ENCODE data around the gene SYTL4.

Gene SYTL4

DNA sequence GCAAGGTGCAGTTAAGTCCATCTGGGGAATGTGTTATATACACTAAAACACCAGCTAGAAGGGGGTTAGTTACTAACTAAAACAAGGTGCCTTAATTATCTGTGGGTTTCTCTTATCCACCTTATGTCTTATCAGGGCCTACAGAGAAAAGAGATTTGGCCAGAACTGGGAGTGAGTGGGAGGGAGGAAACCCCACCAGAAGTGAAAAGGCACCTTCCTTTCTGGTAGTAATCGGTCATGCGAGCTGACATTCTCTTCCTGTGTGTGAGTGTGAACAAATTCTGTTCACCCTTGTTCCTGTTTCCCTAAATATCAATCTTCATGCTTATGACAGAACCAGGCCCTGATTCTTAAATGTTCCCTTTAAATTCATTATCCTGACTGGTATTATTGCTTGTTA, 44.4 kb downstream of the SYTL4 start:
- peak in 1 of 2 donors; percentile 32 for DNase-seq

DNA sequence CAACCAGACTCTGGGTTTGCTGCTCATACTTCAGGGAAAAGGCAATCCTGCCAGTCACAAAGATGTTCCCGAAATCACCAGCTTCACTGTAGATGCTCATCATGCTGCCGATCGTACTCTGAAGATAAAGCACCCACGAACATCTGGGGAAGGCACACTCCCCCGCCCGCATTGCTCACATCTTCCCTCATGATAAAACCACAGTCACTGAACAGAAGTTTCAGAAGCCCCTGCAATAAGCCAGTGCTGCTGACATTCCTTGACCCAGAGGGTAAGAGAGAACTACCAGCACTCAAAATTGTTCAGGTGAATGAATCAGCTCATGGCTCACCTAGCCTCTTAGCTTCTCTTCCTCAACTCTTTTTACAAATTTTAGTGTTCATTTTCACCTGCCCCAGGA, 44.8 kb downstream of the SYTL4 start:
- no peak for DNase-seq

DNA sequence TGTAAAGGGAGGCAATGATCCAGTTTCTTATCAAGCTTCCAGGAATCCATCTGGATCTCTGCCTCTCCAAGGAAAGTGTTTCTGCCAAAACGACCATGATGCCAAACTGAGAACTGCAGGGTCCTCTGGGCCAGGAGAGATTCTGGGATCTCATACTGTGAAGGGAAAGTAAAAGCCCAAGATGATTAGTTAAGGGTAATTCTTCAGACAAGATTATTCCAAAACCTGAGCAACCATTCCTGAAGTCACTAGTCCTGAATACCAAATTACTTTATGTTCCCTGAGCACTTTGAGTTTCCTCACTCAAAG, 46.0 kb downstream of the SYTL4 start:
- no peak for DNase-seq

DNA sequence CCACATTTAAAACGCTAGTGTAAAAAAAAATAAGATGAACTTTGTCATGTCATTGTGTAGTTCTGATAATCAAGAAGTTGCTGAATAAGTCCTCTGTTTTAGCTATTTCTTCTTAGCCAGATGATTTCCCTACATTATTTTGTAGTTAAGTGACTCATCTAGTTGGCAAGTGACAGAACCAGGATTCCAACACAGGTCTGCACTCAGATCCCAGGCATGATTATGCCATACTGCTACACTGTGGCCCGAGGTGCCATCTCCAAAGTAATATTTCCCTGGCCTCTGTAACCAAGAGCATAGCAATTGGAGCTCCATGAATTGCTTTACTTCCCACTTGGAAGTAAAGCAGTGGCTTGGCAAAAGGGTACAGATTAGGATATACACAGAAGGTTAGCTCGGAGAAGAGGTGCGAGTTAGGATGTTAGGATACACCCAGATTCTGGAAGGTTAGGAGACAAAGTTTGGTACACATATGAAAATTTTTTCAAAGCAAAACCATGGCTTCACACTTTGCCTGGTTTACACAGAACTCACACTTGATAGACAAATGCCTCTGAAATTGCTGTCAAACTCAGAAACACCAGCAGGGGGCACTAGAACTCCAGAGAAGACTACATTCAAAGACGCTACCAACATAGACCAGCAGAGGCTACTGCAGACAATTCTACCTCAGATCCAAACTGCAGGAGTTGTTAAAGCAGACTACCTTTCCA, 46.5 kb downstream of the SYTL4 start:
- peak; percentile 48 to 85 for DNase-seq

DNA sequence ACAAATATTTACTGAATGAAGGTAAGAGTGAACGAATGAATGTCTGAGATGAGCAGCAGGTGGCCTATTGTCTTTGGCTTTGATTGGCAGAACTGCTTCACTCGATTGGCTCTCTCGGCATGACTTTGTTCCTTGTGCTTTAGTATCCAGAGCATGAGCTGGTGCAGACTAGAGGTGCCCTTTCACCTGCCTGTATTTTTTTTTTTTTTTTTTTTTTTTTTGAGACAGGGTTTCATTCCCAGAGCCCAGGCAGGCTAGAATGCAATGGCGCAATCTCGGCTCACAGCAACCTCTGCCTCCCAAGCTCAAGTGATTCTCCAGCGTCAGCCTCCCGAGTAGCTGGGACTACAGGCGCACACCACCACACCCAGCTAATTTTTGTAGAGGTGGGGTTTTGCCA, 49.0 kb downstream of the SYTL4 start:
- no peak for DNase-seq

DNA sequence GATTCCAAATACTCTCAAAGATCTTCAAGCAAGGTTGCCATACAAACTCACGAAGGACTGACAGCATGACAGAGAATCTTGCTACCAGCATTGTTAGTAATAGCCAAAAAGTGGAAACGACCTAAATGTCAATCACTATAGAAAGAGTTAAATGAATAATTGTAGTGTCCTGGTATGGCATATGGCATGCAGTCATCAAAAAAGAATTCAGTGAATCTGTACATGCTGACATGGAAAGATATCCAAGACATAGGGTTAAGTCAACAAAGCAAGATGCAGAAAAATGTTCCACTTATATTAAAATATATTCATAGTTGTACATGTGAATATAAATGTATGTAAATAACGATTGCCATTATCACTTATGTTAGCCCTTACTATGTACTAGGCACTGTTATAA, 50.3 kb downstream of the SYTL4 start:
- DNase-seq = no peak

DNA sequence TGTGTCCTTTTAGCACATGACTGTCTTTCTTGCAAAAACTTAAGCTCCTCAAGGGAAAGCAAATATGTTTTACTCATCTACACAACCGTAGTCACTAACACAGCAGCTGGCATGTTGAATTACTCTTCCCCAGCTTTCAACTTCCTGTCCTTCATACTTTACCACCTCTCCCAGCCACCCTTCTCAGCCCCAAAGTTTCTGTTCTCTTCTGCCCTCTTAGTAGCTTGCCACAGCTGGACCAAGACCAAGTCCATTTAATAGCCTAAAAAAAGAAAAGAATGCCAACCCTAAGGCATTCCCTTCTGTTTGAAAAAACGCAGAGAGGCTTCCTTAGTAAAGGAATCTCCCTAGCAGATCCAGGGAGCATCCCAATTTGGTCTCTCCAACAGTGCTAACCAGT, 51.2 kb downstream of the SYTL4 start:
- DNase-seq = no peak

DNA sequence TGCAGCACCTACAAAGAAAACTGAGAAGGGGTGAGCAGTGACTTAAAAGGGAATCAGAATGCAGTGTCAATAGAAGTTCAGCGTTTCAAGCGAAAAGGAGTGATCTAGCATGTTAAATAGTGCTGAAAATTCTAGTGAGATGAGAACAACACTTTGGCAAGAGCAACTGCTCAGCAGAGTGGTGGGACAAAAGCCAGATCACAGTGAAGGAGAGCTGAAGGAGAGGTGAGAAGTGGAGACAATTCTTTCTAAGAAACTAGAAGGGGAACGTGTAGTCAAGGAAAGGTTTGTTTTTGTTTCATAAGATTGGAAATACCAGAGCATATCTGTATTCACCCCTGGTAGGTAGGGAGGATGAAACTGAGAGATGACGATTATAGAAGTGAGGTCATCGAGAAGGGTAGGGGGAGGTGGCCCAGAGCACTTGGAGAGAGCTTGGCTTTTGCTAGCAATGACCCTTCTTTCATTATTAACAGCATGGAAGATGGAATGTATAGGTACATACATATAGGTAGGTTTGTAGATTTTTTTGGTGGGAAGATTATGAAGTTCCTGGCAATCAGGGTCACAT, 54.2 kb downstream of the SYTL4 start:
- DNase-seq = no peak

DNA sequence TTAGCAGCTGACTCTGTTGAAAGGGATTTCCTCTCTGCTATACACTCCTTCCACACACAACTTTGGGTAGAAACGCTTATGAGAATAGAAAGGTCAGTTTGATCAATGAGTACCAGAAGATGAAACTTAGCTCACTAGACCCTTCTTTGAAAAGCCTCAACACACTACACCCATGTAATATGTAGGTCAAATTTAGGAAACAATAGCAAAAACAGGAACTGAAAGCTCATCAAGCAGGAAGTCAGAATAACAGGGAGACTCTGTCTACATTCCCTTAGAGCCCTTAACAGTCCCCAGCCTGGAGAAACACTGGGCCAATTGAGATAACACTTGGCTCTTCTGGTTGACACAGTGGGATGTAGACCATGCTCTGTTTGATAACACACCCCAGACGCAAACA, 57.2 kb downstream of the SYTL4 start:
- peak; percentile 26 to 35 for DNase-seq

DNA sequence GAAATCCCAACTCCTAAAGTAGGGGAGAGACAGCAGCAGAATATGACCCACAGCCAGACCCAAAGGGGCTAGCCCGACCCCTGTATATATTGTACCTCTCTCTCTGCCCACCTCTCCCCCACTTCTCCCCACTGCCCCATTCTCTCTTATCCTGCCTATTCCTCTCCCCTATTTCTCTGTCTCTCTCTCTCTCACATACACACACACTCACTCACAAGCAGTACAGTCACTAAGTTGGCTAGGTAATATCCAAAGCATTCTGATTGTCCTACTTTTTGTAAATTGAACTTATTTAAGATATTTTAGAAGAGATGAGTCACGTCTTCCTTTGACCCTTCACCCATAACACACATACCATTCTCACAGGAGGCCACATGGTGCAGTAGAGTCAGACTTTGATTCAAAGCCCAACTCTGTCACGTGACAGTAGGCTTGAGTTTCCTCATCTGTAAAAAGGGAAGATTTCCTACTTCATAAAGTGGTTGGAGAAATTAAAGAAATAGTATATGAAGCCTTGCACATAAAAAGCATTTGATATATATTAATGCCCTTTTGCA, 58.4 kb downstream of the SYTL4 start:
- peak in 1 of 2 donors; percentile 6 for DNase-seq

DNA sequence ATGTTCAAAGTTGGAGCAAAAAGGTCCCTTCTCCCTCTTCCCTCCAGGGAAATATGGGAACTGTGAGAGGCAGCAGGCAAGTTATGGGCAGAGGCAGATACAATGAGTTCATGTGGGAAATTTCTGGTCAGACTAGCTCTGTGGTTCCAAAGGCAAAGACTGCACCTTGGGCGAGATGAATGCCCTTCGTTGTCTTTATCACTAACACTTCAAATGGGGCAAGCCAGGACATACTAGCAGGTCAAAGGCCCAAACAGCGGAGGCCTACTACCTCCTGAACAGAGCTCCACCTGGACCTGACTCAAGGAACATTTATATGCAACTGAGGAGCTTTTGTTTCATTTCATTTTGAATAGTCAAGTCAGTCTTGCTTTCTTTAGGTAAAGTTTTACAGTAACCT, 59.0 kb downstream of the SYTL4 start:
- DNase-seq = no peak

DNA sequence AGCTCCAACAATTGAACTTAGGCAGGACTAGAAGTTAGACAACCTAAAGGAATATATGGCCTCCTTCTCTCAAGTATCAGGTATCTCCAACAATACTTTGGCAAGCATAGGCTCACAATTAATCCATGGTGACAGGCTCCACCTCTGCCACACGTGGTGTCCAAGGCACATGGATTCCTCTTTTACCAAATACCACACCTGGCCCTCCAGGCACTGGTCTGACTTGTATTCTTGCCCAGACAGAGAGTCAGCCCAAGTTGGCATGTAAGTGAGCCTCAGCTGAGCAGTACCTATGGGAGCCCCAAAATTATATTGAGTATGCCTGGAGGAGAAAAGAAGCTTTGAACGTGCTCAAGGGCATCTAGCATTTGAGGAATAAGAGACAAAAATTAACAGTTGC, 68.3 kb downstream of the SYTL4 start:
- no peak for DNase-seq

DNA sequence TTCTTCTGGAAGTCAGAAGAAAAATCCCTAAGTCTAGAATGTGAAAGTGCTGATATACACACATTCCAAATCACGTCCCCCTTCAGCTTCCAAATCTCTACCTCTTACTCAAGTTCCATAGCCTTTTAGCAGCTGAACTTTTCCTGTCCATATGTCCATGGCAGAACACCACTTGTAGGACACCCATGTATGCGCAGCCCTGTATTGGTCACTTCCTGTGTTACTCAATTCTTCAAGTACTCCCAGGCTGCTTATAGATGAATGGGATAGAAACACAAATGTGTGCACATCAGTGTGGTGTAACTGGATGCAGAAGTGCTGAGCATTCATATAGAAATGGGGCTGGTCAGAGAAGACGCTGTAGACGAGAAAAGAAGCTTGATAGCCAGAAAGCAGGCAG, 69.1 kb downstream of the SYTL4 start:
- no peak for DNase-seq

DNA sequence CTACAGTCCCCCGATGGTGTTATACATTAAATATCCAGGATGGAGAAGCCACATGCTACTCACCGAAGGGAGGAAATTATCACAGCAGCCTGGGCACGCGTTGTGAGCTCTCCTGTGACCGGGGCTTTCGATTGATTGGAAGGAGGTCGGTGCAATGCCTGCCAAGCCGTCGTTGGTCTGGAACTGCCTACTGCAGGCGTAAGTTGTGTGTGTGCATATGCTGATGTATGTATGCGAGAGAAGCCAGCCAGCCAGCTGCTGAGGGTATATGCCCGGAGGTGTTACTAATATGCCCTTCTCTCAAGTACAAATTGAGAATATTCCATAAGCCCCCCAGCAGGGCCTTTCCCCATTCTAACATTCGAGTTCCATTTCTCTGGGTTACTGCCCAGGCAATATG, 69.8 kb downstream of the SYTL4 start:
- no peak for DNase-seq

DNA sequence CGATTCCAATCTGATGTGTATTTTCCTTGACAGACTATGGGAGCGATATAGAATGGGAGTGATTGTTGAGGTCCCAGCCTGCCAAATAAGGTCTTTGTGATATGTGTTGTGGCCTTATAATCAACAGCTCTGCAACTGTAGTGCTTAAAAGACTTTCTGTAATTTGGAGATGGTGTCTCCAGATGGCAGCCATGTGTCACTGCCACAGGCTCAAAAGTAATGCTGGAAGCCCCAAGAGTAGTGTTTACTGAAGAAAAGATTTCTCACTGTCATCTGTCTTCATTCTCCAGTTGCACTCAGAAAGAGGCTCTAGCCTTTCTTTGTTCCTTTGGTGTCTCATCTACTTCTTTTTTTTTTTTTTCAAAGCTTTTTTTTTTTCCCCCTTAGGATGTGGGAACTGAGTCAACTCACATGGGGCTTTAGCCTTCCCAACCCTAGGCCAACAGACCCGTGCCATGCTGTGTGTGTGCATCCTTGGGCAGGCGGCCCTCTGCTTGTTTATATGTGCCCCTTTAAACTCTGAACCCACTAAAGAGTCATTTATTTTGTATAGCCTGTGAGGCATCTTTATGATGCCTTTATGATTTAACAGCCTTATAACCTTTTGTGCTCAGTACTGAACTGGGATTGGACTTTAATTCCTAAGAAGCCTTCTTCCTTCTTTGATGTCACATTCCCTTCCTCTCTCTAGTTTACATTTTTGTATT, 72.3 kb downstream of the SYTL4 start:
- DNase-seq = no peak

DNA sequence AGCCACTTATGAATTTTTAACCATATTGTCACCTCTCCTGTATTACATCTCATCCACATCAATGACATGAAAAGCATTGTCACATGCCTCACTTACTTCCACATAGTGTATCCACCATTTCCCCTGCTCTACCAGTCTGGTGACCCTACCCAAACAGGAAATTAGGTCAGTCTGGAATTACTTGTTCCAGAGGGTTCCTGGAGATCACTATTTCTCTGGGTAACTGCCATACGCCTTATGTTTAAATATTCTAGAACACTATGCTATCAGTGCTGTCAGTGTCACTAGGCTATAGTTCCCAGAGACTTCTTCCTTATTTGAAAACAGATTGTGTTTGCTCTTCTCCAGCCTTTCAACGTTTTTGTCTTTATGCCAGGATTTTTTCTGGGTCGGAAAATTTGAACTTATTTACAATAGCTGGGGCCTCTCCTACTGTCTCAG, 73.0 kb downstream of the SYTL4 start:
- no peak for DNase-seq

DNA sequence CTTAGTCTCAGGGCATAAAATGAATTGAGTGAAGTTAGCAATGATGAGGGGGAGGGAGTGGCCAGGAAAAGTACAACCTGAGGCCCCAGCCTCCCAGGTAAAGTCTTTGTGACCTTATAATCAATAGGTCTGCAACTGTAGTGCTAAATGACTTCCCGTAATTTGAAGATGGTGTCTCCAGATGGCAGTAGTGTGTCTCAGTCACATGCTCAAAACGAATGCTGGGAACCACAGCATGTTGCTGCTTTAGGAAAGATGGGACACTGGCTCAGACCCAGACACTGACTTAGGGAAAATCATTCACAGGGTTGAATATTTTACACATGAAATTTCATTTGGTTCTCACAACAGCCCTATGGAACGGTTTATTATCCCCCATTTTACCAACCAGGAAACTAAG, 77.7 kb downstream of the SYTL4 start:
- DNase-seq = no peak

DNA sequence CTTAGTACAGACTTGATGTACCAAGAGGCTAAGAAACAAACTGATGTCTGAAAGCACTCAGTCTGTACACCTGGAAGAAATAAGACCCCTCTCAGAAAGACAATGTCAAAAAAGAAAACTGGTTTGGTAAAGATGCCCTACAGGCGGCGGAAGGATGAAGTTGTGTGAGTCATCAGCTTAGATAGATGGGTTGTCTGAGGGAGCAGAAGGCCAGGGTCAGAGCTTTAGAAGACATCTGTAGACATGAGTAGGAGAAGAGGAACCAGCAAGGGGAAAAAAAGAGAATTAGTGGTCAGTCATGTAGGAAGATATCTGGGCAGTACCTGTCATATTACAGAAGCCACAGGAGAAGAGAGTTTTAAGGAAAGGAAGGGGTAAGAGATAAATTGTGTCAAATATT, 79.7 kb downstream of the SYTL4 start:
- DNase-seq = no peak

DNA sequence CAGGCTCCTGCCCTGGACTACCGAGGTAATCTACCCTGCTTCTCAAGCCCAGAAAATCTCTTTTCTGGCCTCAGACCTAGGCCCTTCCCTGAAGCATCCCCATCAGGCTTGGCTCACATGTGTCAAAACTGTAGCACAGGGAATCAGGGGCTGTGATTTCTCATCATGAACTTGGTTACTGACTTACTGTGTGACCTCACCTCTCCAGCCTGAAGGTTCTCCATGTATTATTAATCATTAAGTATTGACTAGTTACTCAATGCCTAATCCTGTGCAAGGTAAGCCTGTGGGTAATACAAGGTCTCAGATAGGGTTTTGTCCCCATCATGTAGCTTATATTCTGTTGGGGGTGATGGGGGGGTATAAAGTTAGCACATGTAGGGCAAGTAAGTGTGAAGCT, 81.1 kb downstream of the SYTL4 start:
- no peak for DNase-seq

DNA sequence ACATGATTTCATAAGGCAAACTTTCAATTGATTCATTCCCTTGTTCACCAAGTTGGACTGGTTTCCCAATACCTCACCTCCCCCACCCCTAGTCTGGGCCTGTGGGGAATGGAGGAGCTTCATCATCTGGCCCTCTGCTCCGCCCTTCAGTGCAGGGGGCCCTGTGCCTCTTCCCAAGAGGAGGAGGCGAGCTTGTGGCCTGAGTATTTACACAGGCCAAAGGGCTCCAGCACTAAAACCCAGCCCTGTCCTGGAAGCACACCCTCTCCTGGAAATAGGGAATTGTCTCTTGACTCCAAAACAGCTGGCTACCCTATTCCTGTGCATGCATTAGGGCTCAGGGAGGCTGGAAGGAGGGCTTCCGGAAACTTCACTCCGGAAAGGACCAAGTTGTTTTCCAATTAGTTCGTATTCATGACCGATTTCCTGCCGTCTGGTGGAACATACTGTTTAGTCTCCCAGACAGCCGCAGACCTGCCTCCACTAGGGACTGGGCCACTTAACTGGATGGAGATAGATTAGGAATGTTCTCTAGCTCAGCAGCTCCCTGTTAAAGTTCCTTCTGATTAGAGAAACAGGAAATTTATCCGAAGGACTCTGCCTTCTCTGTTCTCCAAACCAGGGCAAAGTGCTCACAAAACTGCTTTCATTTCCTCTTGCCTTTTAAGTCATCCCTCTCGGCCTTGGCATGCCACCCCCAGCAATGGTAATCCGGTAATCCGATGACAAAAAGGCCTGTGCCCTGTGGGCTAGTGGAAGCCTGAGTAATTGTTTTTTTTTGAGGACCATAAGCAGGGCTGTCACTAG, 82.2 kb downstream of the SYTL4 start:
- DNase-seq = peak; percentile 49 to 67

DNA sequence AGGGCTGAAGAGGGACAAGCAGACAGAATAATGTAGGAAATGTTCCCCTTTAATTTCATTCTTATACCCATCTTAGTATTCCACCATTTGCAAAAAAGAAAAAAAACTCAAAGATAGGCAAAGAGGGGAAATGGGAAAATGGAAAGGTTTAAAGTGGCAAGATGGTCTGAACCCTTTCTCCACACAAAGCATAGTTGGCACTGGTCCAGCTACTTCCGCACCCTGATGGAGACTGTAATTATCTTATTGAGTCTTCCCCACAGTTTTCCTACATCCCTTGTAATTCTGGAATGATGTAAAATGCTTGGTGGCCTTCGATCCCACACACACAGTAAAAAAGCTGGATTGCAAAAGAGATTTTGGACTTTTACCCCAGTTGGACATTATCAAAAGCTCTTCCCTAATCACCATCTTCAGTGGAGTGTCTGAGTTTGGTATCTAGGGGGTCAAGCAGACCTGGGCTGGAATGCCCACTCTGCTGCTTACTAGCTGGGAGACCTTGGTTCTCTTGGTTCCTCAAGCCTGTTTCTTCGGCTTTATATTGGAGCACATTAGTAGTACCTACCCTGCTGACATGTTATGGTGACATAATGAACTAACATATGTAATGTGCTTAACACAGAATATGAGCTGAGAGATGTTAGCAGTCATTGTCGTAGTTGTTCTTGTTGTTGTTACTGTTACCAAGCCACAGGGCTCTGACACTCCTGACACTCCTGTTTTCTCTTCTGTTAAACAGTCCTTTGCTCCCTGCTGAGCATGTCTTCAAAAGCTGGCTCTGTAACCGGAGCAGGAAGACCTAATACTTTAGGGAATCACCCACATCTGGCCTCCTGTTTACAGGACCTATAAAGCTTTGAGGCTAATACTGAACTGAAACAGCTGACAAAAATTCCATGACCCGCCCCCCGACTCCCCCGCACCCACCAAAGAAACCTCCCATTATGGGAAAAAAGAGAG, 83.2 kb downstream of the SYTL4 start:
- DNase-seq = no peak

DNA sequence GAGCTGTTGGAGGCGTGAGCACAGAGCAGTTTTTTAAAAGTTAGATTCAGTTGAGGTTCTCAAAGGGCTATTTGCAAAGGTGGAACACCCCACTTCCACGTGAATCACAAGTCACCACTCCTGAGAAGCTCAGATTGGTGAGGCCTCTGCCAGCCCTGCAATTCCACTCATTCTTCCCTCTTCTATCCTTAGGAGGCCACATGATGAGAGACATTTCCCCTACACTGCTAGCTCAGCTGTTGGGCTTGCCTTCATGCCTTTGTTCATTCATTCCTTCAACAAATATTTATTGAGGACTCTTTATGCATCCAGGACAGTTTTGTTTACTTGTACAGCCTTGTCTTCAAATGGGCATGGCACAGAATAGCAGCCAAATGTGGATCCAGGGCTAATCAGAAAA, 84.2 kb downstream of the SYTL4 start:
- no peak for DNase-seq

All from inflammatory macrophage treated with lipopolysaccharide for 1 hour (primary cell).